Measurements from ENCODE around the gene SELENOO.
A peak's percentile ranks its signal among the peaks of the same experiment; 100 is the strongest.

Gene SELENOO

DNA sequence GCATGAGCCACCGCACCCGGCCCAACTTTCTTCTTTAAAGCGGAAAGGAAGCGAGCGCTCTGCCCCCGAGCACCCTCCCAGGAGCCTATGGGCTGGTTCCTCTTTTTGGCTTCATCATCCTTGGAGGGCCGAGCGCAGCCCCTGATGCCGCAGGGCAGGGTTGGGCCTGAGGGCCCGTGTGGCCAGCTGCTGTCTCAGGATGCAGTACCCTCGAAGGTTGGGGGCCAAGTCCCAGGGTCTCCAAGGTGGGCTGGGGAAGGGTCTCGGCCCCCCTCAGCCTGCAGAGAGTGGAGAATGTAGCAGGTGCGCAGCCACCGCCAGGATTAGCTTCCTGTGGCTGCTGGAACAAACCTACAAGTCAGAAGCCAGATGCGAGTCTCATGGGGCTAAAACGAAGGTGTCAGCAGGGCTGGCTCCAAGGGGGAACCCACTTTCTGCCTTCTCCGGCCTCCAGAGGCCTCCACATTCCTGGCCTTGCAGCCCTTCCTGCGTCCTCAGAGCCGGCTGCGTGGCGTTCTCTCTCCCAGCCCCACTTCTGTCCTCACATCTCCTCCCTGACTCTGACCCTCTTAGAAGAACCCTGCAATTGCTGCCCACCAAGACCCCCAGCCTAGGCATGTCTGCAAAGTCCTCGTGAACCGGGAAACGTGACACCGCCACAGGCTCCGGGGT lies 27.4 kb upstream of the SELENOO start:
- DNase-seq, result peak; percentile 22

GRCh38 chr22:50173983-50174355 lies 26.8 kb upstream of the SELENOO start:
- no peak for DNase-seq

DNA sequence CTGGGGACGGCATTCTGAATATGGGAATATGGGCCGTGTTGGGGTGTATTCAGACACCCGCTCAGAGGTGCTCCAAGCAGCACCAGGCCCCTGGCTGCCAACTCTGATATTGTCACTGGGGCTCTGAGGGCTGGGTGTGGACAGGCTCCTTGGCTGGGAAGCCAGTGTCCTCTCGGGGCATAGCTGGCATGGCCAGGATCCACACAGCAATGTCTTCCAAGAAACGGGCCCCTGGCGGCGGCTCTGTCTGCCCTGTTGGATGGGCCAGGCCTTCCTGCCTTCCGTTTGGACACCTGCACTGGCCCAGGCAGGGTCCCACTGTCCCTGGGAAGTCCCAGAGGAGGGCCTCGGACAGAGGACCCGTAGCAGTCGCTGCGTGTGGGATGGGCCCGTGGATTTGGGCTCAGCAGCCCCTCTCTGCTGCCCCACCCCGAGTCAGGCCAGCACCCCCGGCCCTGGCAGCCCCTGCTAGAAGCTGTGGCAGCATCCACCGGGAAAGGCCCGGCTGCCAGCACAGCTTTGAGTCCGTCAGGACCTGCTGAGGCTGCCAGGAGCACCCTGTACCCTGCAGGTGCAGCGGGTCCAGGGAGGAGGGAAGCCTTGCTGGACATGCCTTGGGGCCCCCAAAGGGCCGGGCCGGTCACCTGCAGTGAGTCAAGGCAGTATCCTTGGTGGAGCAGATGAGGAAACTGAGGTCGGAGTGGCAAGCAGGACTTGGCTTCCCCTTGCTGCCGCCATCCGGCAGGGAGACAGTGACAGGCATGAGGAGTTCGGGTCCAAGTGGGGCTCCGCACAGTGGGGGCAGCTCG lies 26.2 kb upstream of the SELENOO start:
- peak; percentile 17 for DNase-seq

- peak; percentile 15 for DNase-seq
Measured at GRCh38 chr22:50175191-50175461, 25.7 kb upstream of the SELENOO start.

DNA sequence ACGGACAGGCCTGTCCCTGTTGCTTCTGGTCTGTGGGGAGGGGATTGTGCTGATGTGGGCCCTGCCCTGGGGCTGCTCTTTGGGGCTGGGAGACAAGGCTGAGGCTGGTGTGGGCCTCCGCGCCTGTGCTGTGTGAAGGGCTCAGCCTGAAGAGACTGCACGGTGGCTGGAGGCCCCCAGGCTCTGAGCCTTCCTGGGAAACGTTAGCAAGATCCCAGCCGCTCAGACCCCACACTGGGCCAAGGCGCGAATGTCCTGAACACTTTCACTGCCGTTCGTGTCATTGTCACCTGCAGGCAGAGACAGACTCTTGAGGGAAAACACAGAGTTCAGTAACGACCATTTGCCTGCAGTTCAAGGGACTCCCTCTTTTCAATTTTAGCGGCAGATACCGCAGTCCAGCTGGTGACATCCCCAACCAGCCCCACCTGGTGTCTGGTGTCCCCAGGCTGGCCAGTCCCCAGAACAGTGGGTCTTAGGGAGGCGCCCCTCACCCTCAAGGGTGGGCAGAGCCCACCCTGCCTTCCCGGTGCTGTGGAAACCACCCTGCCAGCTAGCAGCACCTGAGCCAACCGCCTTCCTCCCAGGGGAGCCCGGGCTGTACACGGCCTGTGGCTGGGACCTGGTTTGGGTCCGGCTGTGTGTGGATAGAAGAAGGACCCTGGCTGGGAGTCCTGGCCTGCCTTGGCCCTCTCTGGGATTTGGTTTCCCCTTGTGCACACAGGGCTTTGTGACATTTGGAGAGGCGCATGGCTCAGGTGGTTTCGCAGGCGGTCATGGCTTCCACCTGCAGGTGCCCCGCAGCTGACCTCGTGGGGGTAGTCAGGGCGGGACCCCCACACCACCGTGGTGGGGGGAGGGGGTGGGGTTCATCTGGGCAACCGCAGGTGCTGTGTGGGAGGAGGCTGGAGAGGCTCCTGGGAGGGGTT lies 24.6 kb upstream of the SELENOO start:
- DNase-seq, result peak; percentile 24

GRCh38 chr22:50176850-50177536 lies 23.8 kb upstream of the SELENOO start:
- DNase-seq, result peak; percentile 15

DNA sequence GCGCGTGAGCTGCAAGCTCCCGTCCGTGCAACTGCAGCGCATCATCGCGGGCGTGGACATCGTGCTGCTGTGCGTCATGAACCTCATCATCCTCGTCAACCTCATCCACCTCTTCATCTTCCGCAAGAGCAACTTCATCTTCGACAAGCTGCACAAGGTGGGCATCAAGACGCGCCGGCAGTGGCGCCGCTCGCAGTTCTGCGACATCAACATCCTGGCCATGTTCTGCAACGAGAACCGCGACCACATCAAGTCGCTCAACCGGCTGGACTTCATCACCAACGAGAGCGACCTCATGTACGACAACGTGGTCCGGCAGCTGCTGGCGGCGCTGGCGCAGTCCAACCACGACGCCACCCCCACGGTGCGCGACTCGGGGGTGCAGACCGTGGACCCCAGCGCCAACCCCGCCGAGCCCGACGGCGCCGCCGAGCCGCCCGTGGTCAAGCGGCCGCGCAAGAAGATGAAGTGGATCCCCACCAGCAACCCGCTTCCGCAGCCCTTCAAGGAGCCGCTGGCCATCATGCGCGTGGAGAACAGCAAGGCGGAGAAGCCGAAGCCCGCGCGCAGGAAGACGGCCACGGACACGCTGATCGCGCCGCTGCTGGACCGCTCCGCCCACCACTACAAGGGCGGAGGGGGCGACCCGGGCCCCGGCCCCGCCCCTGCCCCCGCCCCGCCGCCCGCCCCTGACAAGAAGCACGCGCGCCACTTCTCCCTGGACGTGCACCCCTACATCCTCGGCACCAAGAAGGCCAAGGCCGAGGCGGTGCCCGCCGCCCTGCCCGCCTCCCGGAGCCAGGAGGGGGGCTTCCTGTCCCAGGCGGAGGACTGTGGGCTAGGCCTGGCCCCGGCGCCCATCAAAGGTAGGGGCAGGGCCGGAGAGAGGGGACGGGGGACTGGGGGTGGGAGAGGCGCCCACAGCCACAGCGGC lies 23.0 kb upstream of the SELENOO start:
- DNase-seq, result peak; percentile 21

DNA sequence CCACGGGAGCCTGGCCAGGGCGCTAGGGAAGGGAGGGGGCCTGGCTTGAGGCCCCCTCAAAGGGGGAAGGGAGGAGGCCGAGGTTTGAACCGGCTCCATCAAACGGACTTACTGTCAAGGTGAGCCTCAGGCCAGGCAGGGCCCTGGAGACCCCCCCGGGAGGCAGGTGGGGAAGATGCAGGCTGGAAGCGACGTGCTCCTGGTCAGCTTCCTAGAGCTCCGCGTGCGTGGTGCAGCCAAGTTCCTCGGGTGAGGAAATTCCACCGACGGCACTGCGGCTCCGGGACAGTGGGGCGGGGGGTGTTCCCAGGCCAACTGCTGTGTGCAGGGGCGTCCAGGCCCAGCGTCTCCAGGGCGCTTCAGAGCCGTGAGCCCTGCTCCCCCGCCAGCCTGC lies 22.3 kb upstream of the SELENOO start:
- peak; percentile 27 for DNase-seq

- peak; percentile 16 for DNase-seq
Measured at GRCh38 chr22:50178871-50179869, 21.6 kb upstream of the SELENOO start.

DNA sequence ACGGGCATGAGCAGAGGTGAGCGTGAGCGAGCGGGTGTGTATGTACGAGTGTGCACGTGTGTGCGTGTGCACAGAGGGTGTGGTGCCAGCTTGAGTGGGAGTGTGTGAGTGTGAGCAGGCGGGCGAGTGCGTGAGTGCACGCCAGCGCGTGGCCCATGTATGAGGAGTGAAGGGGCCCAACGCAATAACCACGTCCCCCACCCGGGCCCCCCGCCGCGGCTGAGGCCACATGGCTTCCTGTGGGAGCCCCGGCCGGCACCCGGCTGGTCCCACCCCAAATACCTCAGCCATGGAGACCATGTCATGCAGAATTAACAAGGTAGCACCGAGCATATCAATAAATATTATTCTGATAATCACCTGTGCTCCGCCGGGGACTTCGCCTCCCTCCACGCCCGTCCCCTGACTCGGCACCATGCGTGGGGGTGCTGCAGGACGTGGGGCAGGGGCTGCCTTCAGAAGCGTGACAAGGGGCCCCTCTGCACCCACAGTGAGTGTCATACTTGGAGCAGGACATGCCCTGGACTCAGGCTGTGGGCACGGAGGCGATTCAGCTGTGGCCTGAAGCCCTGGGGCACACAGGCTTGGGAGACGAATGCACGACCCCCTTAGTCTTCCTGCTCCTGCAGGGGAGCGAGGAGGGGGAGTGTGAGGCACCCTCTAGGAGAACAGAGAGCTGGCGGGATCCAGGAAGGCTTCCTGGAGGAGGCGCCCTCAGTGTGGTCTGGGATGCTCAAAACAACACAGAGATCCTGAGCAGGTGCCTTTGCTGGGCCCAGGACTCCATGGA lies 20.7 kb upstream of the SELENOO start:
- DNase-seq, result no peak

- DNase-seq, result no peak
Measured at GRCh38 chr22:50180727-50181521, 19.9 kb upstream of the SELENOO start.

DNA sequence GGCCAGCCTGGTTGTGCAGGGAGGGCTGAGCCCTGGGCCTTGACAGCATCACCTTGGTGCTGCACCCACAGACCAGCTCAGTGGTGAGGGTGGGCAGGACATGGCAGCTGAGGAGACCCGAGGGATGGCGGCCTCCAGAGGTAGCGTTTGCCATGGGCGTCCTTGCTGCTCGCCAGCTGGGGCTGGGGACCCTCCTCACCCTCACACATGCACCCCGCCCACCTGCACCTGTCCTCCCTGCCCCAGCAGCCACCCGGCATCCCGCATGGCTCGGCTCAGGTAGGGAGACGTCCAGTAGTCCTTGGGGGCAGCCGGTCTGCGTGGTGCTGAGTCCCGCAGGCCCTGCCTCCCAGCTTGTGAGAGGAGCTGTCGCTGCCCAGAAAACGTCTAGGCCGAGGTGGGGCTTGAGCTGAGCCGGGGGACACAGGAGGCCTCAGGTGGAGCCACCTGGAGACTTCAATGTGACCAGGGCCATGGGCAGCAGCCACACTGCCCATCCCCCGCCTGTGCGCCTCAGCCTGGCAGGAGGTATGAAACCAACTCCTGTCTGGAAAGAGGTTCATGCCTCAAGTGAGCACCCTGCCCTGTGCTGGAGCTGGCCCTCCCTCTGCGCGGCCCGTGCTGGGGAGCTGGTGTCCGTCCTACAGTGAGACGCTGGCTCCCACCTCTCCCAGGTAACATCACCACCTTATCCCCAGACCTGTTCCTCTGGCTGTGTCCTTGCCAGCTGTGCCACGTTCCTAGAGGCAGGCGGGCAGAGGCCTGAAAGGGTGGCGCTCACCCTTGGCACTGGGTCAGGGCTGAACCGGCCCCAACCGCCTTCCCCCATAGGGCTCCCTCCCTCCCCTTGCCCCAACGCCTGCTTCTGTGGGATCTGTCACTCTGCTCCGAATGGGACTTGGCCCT lies 18.4 kb upstream of the SELENOO start:
- DNase-seq, result peak; percentile 37

GRCh38 chr22:50183141-50183971 lies 17.5 kb upstream of the SELENOO start:
- DNase-seq, result peak; percentile 27

DNA sequence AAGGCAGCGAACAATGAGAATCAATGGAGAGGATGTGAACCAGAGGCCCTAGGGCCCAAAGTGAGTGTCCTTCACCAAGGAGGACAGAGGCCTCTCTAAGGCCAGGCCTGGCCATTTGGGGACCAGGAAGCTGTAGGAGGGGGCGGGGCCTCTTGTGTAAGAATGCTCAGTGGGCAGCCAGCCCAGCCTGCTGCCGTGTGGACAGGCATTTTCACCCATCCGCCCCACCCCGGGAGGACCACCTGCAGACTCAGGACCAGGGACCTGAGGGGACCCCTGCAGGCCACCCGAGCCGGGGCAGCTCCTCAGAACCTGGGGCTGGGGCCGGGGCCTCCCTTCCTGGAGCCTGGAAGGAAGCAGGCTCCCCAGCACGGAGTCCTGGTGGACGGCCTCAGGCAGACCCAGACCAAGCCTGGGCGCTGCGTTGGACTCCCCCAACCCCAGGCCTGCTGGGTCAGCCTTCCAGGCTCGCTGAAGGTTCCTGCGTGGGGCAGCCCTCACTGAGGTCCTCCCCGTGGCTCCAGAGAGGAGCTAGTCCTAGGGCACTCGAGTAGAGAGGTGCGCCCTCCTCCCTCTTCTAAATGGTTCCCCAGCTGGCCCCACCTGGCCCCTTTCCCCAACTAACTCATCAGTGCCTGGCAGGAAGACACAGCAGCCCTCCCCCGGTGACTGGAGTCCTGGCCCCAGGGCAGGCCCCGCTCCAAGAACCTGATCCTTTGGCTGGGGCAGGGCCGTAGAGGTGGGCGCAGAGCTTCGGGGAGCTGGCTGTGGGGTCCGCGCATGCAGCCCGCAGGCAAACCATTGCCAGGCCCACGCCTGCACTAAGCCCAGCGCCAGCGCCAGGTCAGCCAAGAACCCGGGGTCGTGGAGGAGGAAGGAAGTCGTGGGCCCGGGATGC lies 16.6 kb upstream of the SELENOO start:
- DNase-seq, result peak; percentile 77

GRCh38 chr22:50184902-50185374 lies 15.9 kb upstream of the SELENOO start:
- peak; percentile 49 for DNase-seq
